H1 (cell line): Measurements from ENCODE around the gene RBM17.

Experiments
- EP300 ChIP-seq, 2 experiments: IDR thresholded peaks; 1 replicate in 1 of 2; 2 replicates in 1 of 2; pipeline ENCODE4 v1.6.1; 2011 to 2012; ENCODE audit warnings: low read depth in 2 of 2, low read length in 2 of 2, mild to moderate bottlenecking in 2 of 2, borderline replicate concordance in 1 of 2, inconsistent platforms in 1 of 2, moderate library complexity in 1 of 2
- GTF2F1 ChIP-seq: IDR thresholded peaks from 2 replicates; pipeline ENCODE4 v1.6.1; 2012; ENCODE audit warnings: low read depth, low read length, improper control_type of control experiment, borderline replicate concordance
- KDM5A ChIP-seq: fragments of 200-600 bp; IDR thresholded peaks from 2 replicates; pipeline ENCODE4 v1.7.1; 2012; ENCODE audit warnings: mild to moderate bottlenecking, low read length, inconsistent platforms, mixed read lengths
- POLR2AphosphoS5 ChIP-seq: IDR thresholded peaks from 2 replicates; pipeline ENCODE4 v1.6.1; 2011; ENCODE audit warnings: low read depth, low read length

DNA sequence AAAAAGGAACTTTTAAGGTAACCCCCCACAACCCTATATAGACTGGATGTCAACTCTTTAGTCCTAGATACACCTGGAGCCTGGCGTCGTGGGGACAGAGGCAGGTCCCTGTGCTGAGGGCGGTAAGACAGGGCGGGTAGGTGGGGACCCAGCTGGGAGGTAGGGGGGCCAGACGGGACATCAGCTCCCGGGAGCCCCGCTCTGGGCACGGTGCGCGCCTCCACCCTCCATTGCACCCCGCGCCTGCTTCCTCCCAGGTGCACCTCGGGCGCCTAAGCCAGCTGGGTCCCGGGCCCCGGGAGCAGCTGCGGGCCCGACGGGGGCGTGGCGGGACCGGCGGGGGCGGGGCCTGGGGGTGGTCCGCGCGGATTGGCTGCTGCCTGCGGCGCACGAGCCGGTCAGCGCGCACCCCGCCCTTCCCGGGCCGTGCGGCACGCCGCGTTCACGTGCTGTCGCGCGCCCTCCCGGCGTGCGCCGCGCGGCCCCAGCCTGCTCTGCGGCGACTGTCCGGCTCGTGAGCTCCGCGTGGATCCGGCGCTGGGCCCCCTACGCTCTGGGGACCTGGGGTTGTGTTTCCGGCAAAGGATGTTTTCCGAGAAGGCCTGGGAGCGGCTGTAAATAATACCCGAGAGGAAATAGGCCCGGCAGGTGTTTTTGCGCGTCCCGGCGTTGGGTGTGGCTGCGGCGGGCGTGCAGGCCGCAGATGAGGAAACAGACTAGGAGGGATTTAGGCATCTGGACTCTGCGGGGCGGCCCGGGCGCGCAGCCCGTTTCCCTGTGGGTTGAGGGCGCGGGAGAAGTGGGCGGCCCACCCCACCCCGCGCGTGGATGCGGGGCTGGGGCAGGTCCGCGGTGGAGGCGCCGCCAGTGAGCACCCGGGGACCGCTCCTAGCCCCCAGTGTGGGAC lies 74.8 kb downstream of the RBM17 start:
- peak; percentile 59; the same call in 1 of the 2 replicates for TF ChIP-seq POLR2AphosphoS5
- no peak for TF ChIP-seq GTF2F1
- no peak for TF ChIP-seq KDM5A
- no peak for TF ChIP-seq EP300 (IDR thresholded peaks at IDR 0.05; ENCODE audit: borderline replicate concordance in 1 of 2, low read depth in 2 of 2, low read length in 2 of 2)
